Stimulated activated naive CD8-positive, alpha-beta T cell treated with anti-CD3 and anti-CD28 coated beads, Interleukin-15, Interleukin-2, amounts not matched to agents 100 ng/mL and 50 ng/mL, for 24 hours (primary cell): ENCODE measurements around the gene ZNF333.
"Not testable (repeated sequence)": the region's sequence is repeated elsewhere in the genome, so short reads cannot be mapped to it uniquely, and the experiment has no call there.

ENCODE experiments used
- H3K27ac Mint-ChIP-seq: one replicate; pipeline ENCODE4 v1.8.0; 2021; ENCODE audit warnings: mild to moderate bottlenecking, mixed read lengths
- H3K27me3 Mint-ChIP-seq: one replicate; pipeline ENCODE4 v1.8.0; 2021; ENCODE audit warnings: mixed read lengths
- H3K36me3 Mint-ChIP-seq: one replicate; pipeline ENCODE4 v1.8.0; 2021; ENCODE audit warnings: low read depth, mixed read lengths
- H3K4me1 Mint-ChIP-seq: one replicate; pipeline ENCODE4 v1.8.0; 2021; ENCODE audit warnings: low read depth, mixed read lengths
- H3K4me3 Mint-ChIP-seq: one replicate; pipeline ENCODE4 v1.8.0; 2021; ENCODE audit warnings: mild to moderate bottlenecking, mixed read lengths
- H3K9me3 Mint-ChIP-seq: one replicate; pipeline ENCODE4 v1.8.0; 2021; ENCODE audit warnings: mixed read lengths

ZNF333 gene

GRCh38 chr19:14728595-14728994, 38.7 kb downstream of the ZNF333 start:
- peaks cover 39% of the 10 kb centered on the region for H3K9me3 Mint-ChIP-seq
- peaks cover 21% of the 10 kb centered on the region for H3K36me3 Mint-ChIP-seq
- no peak overlapping the region for H3K27ac Mint-ChIP-seq
- no peaks in the 10 kb centered on the region for H3K4me1 Mint-ChIP-seq
- no peak overlapping the region for H3K4me3 Mint-ChIP-seq
- H3K27me3 Mint-ChIP-seq = peaks cover 3% of the 10 kb centered on the region

GRCh38 chr19:14731200-14731599, 41.4 kb downstream of the ZNF333 start:
- H3K4me3 Mint-ChIP-seq = no peak overlapping the region
- no peak overlapping the region for H3K27ac Mint-ChIP-seq
- peaks cover 3% of the 10 kb centered on the region for H3K27me3 Mint-ChIP-seq
- peaks cover 4% of the 10 kb centered on the region for H3K36me3 Mint-ChIP-seq
- no peaks in the 10 kb centered on the region for H3K4me1 Mint-ChIP-seq
- H3K9me3 Mint-ChIP-seq = peaks cover 30% of the 10 kb centered on the region

GRCh38 chr19:14732510-14732909, 42.7 kb downstream of the ZNF333 start:
- Mint-ChIP-seq H3K4me1 (no peaks in the 10 kb centered on the region), H3K27me3 (peaks cover 3% of the 10 kb centered on the region), H3K27ac (no peak overlapping the region), H3K9me3 (peaks cover 20% of the 10 kb centered on the region), H3K4me3 (no peak overlapping the region), H3K36me3 (no peaks in the 10 kb centered on the region)

- Mint-ChIP-seq H3K4me1 (no peaks in the 10 kb centered on the region), H3K36me3 (no peaks in the 10 kb centered on the region), H3K27me3 (peaks cover 3% of the 10 kb centered on the region), H3K4me3 (no peak overlapping the region), H3K9me3 (peaks cover 13% of the 10 kb centered on the region), H3K27ac (no peak overlapping the region)
Measured at GRCh38 chr19:14733574-14733973, 43.7 kb downstream of the ZNF333 start.

GRCh38 chr19:14735915-14736314, 46.1 kb downstream of the ZNF333 start:
- H3K4me3 Mint-ChIP-seq = no peak overlapping the region
- H3K27ac Mint-ChIP-seq = no peak overlapping the region
- H3K36me3 Mint-ChIP-seq = no peaks in the 10 kb centered on the region
- H3K9me3 Mint-ChIP-seq = no peaks in the 10 kb centered on the region
- peaks cover 3% of the 10 kb centered on the region for H3K27me3 Mint-ChIP-seq
- H3K4me1 Mint-ChIP-seq = no peaks in the 10 kb centered on the region

- Mint-ChIP-seq H3K27me3 (no peaks in the 10 kb centered on the region), H3K9me3 (no peaks in the 10 kb centered on the region), H3K4me3 (no peak overlapping the region), H3K4me1 (no peaks in the 10 kb centered on the region), H3K27ac (no peak overlapping the region), H3K36me3 (peaks cover 3% of the 10 kb centered on the region)
Measured at GRCh38 chr19:14746886-14747285, 57.0 kb downstream of the ZNF333 start.

GRCh38 chr19:14748601-14749000, 58.8 kb downstream of the ZNF333 start:
- H3K4me1 Mint-ChIP-seq = no peaks in the 10 kb centered on the region
- H3K36me3 Mint-ChIP-seq = peaks cover 3% of the 10 kb centered on the region
- no peaks in the 10 kb centered on the region for H3K9me3 Mint-ChIP-seq
- H3K27me3 Mint-ChIP-seq = no peaks in the 10 kb centered on the region
- no peak overlapping the region for H3K4me3 Mint-ChIP-seq
- no peak overlapping the region for H3K27ac Mint-ChIP-seq

GRCh38 chr19:14758816-14759215, 69.0 kb downstream of the ZNF333 start:
- Mint-ChIP-seq H3K36me3 (no peaks in the 10 kb centered on the region), H3K27ac (no peak overlapping the region), H3K27me3 (peaks cover under 1% of the 10 kb centered on the region), H3K4me1 (no peaks in the 10 kb centered on the region), H3K4me3 (no peak overlapping the region), H3K9me3 (no peaks in the 10 kb centered on the region)

GRCh38 chr19:14761607-14762006, 71.8 kb downstream of the ZNF333 start:
- peaks cover 4% of the 10 kb centered on the region for H3K36me3 Mint-ChIP-seq
- no peaks in the 10 kb centered on the region for H3K9me3 Mint-ChIP-seq
- H3K27me3 Mint-ChIP-seq = peaks cover 6% of the 10 kb centered on the region
- no peak overlapping the region for H3K4me3 Mint-ChIP-seq
- H3K27ac Mint-ChIP-seq = no peak overlapping the region
- H3K4me1 Mint-ChIP-seq = no peaks in the 10 kb centered on the region

GRCh38 chr19:14762111-14762510, 72.3 kb downstream of the ZNF333 start:
- Mint-ChIP-seq H3K27ac (no peak overlapping the region), H3K36me3 (peaks cover 4% of the 10 kb centered on the region)

GRCh38 chr19:14763497-14764145, 73.8 kb downstream of the ZNF333 start:
- Mint-ChIP-seq H3K36me3 (peaks cover 4% of the 10 kb centered on the region), H3K27ac (no peak overlapping the region), H3K27me3 (peaks cover 6% of the 10 kb centered on the region), H3K4me3 (no peak overlapping the region), H3K9me3 (no peaks in the 10 kb centered on the region), H3K4me1 (no peaks in the 10 kb centered on the region)

More at GRCh38 chr19:14762111-14762510, 72.3 kb downstream of the ZNF333 start:
- no peak overlapping the region for H3K4me3 Mint-ChIP-seq
- peaks cover 6% of the 10 kb centered on the region for H3K27me3 Mint-ChIP-seq
- H3K4me1 Mint-ChIP-seq = no peaks in the 10 kb centered on the region
- no peaks in the 10 kb centered on the region for H3K9me3 Mint-ChIP-seq

- Mint-ChIP-seq H3K36me3 (peaks cover 4% of the 10 kb centered on the region), H3K4me1 (no peaks in the 10 kb centered on the region), H3K4me3 (no peak overlapping the region), H3K9me3 (no peaks in the 10 kb centered on the region), H3K27ac (no peak overlapping the region), H3K27me3 (peaks cover 6% of the 10 kb centered on the region)
Measured at GRCh38 chr19:14764401-14764800, 74.6 kb downstream of the ZNF333 start.

- not testable (repeated sequence) for H3K36me3 Mint-ChIP-seq, H3K9me3 Mint-ChIP-seq, H3K4me1 Mint-ChIP-seq, H3K27me3 Mint-ChIP-seq, H3K27ac Mint-ChIP-seq, H3K4me3 Mint-ChIP-seq
Measured at GRCh38 chr19:14765403-14765802, 75.6 kb downstream of the ZNF333 start.

GRCh38 chr19:14765841-14766240, 76.0 kb downstream of the ZNF333 start:
- not testable (repeated sequence) for H3K4me3 Mint-ChIP-seq, H3K27ac Mint-ChIP-seq, H3K9me3 Mint-ChIP-seq, H3K27me3 Mint-ChIP-seq, H3K36me3 Mint-ChIP-seq, H3K4me1 Mint-ChIP-seq

- peaks cover 6% of the 10 kb centered on the region for H3K27me3 Mint-ChIP-seq
- H3K27ac Mint-ChIP-seq = no peak overlapping the region
- H3K4me1 Mint-ChIP-seq = no peaks in the 10 kb centered on the region
- no peaks in the 10 kb centered on the region for H3K9me3 Mint-ChIP-seq
- H3K4me3 Mint-ChIP-seq = no peak overlapping the region
- H3K36me3 Mint-ChIP-seq = peaks cover 4% of the 10 kb centered on the region
Measured at GRCh38 chr19:14767466-14767971, 77.7 kb downstream of the ZNF333 start.

- H3K4me1 Mint-ChIP-seq = no peaks in the 10 kb centered on the region
- H3K27me3 Mint-ChIP-seq = peaks cover 6% of the 10 kb centered on the region
- H3K9me3 Mint-ChIP-seq = no peaks in the 10 kb centered on the region
- H3K27ac Mint-ChIP-seq = no peak overlapping the region
- H3K4me3 Mint-ChIP-seq = no peak overlapping the region
- peaks cover 4% of the 10 kb centered on the region for H3K36me3 Mint-ChIP-seq
Measured at GRCh38 chr19:14768001-14768400, 78.2 kb downstream of the ZNF333 start.
